ENCODE data around the gene ARMC8. TPM values are rescaled to one million over a fixed set of nuclear protein-coding genes. Genes with fewer than 3 reads are reported as not detected.

Gene ARMC8
- total and polyA plus RNA-seq, 2 of the 8 experiments (the other 6 are each of a cell fraction or from before 2014, with no cell fraction given) = 47.3 to 58.5 TPM

Other genes with a start within 250 kb of the ARMC8 start
- gene CLDN18, start 177.1 kb upstream of the ARMC8 start, total RNA-seq (2021; fragmentation: NEBNext Ultra II Directional; extraction: Animal tissue kit (Norgen Biotek cat#: 25700)) = not detected in 2 replicates
- gene CLDN18, start 177.1 kb upstream of the ARMC8 start, polyA plus RNA-seq (2011; rRNA removed) = not detected in 2 replicates
- gene DZIP1L, start 71.7 kb upstream of the ARMC8 start, total RNA-seq (2021; fragmentation: NEBNext Ultra II Directional; extraction: Animal tissue kit (Norgen Biotek cat#: 25700)) = 6.9 and 8.3 TPM in 2 replicates
- 6.5 and 9.0 TPM in 2 replicates for gene DZIP1L, start 71.7 kb upstream of the ARMC8 start, polyA plus RNA-seq (2011; rRNA removed)
- not detected in 2 replicates for gene A4GNT, start 54.9 kb upstream of the ARMC8 start, total RNA-seq (2021; fragmentation: NEBNext Ultra II Directional; extraction: Animal tissue kit (Norgen Biotek cat#: 25700))
- not detected in 2 replicates for gene A4GNT, start 54.9 kb upstream of the ARMC8 start, polyA plus RNA-seq (2011; rRNA removed)
- 18.0 and 18.3 TPM in 2 replicates for gene DBR1, start 12.4 kb upstream of the ARMC8 start, total RNA-seq (2021; fragmentation: NEBNext Ultra II Directional; extraction: Animal tissue kit (Norgen Biotek cat#: 25700))
- 9.5 and 10.1 TPM in 2 replicates for gene DBR1, start 12.4 kb upstream of the ARMC8 start, polyA plus RNA-seq (2011; rRNA removed)
- gene NME9, start 142.6 kb downstream of the ARMC8 start, total RNA-seq (2021; fragmentation: NEBNext Ultra II Directional; extraction: Animal tissue kit (Norgen Biotek cat#: 25700)) = not detected in 2 replicates
- gene NME9, start 142.6 kb downstream of the ARMC8 start, polyA plus RNA-seq (2011; rRNA removed) = 0.11 TPM in 1 of 2 replicates, not detected in the other
- 15.6 and 16.2 TPM in 2 replicates for gene MRAS, start 161.3 kb downstream of the ARMC8 start, total RNA-seq (2021; fragmentation: NEBNext Ultra II Directional; extraction: Animal tissue kit (Norgen Biotek cat#: 25700))
- gene MRAS, start 161.3 kb downstream of the ARMC8 start, polyA plus RNA-seq (2011; rRNA removed) = 10.6 and 15.1 TPM in 2 replicates
- 7.0 and 7.3 TPM in 2 replicates for gene ESYT3, start 247.3 kb downstream of the ARMC8 start, total RNA-seq (2021; fragmentation: NEBNext Ultra II Directional; extraction: Animal tissue kit (Norgen Biotek cat#: 25700))
- 4.3 and 4.4 TPM in 2 replicates for gene ESYT3, start 247.3 kb downstream of the ARMC8 start, polyA plus RNA-seq (2011; rRNA removed)

Data from H1 (cell line).